B cell (primary cell): ENCODE measurements around the gene TMBIM6. TPM values are rescaled to one million over a fixed set of nuclear protein-coding genes. Genes with fewer than 3 reads are reported as not detected.

Source experiments
- ATAC-seq: fragments of 200-7000 bp; cut with Tn5 transposase; one replicate; pipeline ENCODE4 v1.10.0; 2021; ENCODE audit warnings: low read depth, mild to moderate bottlenecking, moderate number of reproducible peaks, moderate library complexity
- CTCF ChIA-PET: fragments of 350-600 bp; sonication (Branson Sonifier 250); formaldehyde crosslinking; loops from one replicate; lab custom pipeline; 2021; ENCODE audit warnings: antibody characterized with exemption, inconsistent platforms; lab: Charles Lee
- POLR2A ChIA-PET: fragments of 350-600 bp; sonication (Branson Sonifier 250); formaldehyde crosslinking; loops from one replicate; lab custom pipeline; 2021; ENCODE audit warnings: antibody characterized with exemption; lab: Charles Lee
- DNase-seq: peaks from one replicate; pipeline ENCODE4 v3.0.0; 2013
- H2AFZ ChIP-seq: 2 replicates; pipeline ENCODE4 v1.6.1; 2012; ENCODE audit warnings: mild to moderate bottlenecking, low read depth, low read length; ENCODE audit not compliant: insufficient read depth, poor library complexity, severe bottlenecking
- H3K27ac ChIP-seq, 2 donors: 1 replicate in 1 of 2; 2 replicates in 1 of 2; pipeline ENCODE4 v1.5.1; 2012 to 2013; ENCODE audit warnings: low read length in 2 of 2, mild to moderate bottlenecking in 2 of 2, moderate library complexity in 1 of 2
- H3K27me3 ChIP-seq, 4 experiments: fragments of 200-600 bp in 1 of 4; sonication (generic) in 1 of 4; replicated peaks in 1 of 4; 1 replicate in 2 of 4; 2 replicates in 2 of 4; pipeline versions ENCODE4 v1.6.1 to v1.7.0; 2013 to 2016; ENCODE audit warnings: low read length in 3 of 4, mild to moderate bottlenecking in 2 of 4, mixed read lengths in 1 of 4, moderate library complexity in 1 of 4; ENCODE audit not compliant: insufficient read depth in 4 of 4, control insufficient read depth in 3 of 4; ENCODE audit errors: control extremely low read depth in 1 of 4
- H3K36me3 ChIP-seq, 2 experiments: replicated peaks in 1 of 2; 1 replicate in 1 of 2; 2 replicates in 1 of 2; pipeline versions ENCODE4 v1.6.1 to v1.7.1; 2013; ENCODE audit warnings: low read length in 1 of 2; ENCODE audit not compliant: insufficient read depth in 2 of 2, control insufficient read depth in 1 of 2; ENCODE audit errors: control extremely low read depth in 1 of 2, extremely low read depth in 1 of 2
- H3K4me1 ChIP-seq, 2 donors: fragments of 200-600 bp in 1 of 2; sonication (generic) in 1 of 2; 1 replicate in 1 of 2; 2 replicates in 1 of 2; pipeline versions ENCODE4 v1.5.1 to v1.6.1; 2013 to 2017; ENCODE audit warnings: low read length in 2 of 2; ENCODE audit not compliant: control insufficient read depth in 2 of 2, insufficient read depth in 2 of 2
- H3K4me2 ChIP-seq: replicated peaks from 2 replicates; pipeline ENCODE3; 2012; ENCODE audit warnings: mild to moderate bottlenecking, low read depth, low read length; ENCODE audit not compliant: poor library complexity, severe bottlenecking
- H3K4me3 ChIP-seq, 5 experiments: fragments of 200-600 bp in 1 of 5; sonication (generic) in 1 of 5; 1 replicate in 3 of 5; 2 replicates in 2 of 5; pipeline versions ENCODE4 v1.5.1 to v1.7.0; 2011 to 2016; ENCODE audit warnings: low read length in 4 of 5, mild to moderate bottlenecking in 4 of 5, low read depth in 2 of 5, control low read depth in 1 of 5, moderate library complexity in 1 of 5; ENCODE audit not compliant: insufficient read depth in 1 of 5; ENCODE audit errors: control extremely low read depth in 1 of 5, extremely low read depth in 1 of 5
- H3K79me2 ChIP-seq: fragments of 200-600 bp; sonication (generic); one replicate; pipeline ENCODE4 v1.6.0; 2016; ENCODE audit warnings: low read length; ENCODE audit not compliant: control insufficient read depth, insufficient read depth
- H3K9ac ChIP-seq: fragments of 200-600 bp; sonication (generic); 2 replicates; pipeline ENCODE4 v1.6.1; 2017; ENCODE audit warnings: mild to moderate bottlenecking, low read length, moderate library complexity
- H3K9me3 ChIP-seq, 3 donors: one replicate each; pipeline versions ENCODE4 v1.6.1 to v1.7.1; 2013; ENCODE audit warnings: low read length in 2 of 3; ENCODE audit not compliant: control insufficient read depth in 2 of 3, insufficient read depth in 1 of 3; ENCODE audit errors: control extremely low read depth in 1 of 3
- H4K20me1 ChIP-seq: 2 replicates; pipeline ENCODE4 v1.6.0; 2012; ENCODE audit warnings: mild to moderate bottlenecking, low read length; ENCODE audit not compliant: insufficient read depth, control insufficient read depth, poor library complexity, severe bottlenecking
- H3K27ac Mint-ChIP-seq: one replicate; pipeline ENCODE4 v1.8.0; 2021; ENCODE audit warnings: mixed read lengths
- H3K27me3 Mint-ChIP-seq: one replicate; pipeline ENCODE4 v1.8.0; 2021; ENCODE audit warnings: mixed read lengths
- H3K4me1 Mint-ChIP-seq: one replicate; pipeline ENCODE4 v1.8.0; 2021; ENCODE audit warnings: mixed read lengths
- H3K4me3 Mint-ChIP-seq: one replicate; pipeline ENCODE4 v1.8.0; 2021; ENCODE audit warnings: mixed read lengths
- H3K9me3 Mint-ChIP-seq: one replicate; pipeline ENCODE4 v1.8.0; 2022; ENCODE audit warnings: mixed read lengths; ENCODE audit not compliant: insufficient read depth
- EZH2 ChIP-seq: IDR thresholded peaks from 2 replicates; pipeline ENCODE4 v1.6.1; 2012; ENCODE audit warnings: borderline replicate concordance, low read depth, mild to moderate bottlenecking, moderate library complexity, low read length; ENCODE audit not compliant: insufficient read depth, poor library complexity, severe bottlenecking
- WGBS: methylation state at CpG from one replicate; pipeline ENCODE4 v1.1.5; 2013; ENCODE audit warnings: missing lambda C conversion rate; ENCODE audit not compliant: insufficient coverage; 5-methylcytosine and 5-hydroxymethylcytosine counted together
- intact Hi-C: fragments of 100-400 bp; cut with micrococcal nuclease; formaldehyde crosslinking; loops from one replicate; pipeline ENCODE4 v1.10.0; 2022
- polyA plus RNA-seq: library from polyadenylated mRNA; depleted of rRNA; stranded (reverse); fragments of >200 nt; gene quantifications from 2 replicates; pipeline ENCODE4 v1.2.3, GENCODE V29; 2012
- total RNA-seq, 2 donors: library from RNA; stranded (reverse); fragments of 120-200 nt in 1 of 2; gene quantifications; 1 replicate in 1 of 2; 2 replicates in 1 of 2; pipeline versions ENCODE4 v1.2.3 to v1.2.4, GENCODE V29; 2013 to 2022
- TF ChIP-seq, protein P1 (sequence below): fragments of 200-600 bp; IDR thresholded peaks from one replicate; pipeline ENCODE4 v1.8.0; 2022; ENCODE audit warnings: antibody characterized with exemption, mild to moderate bottlenecking

Gene TMBIM6
- total and polyA plus RNA-seq, 2 donors (not counting 1 experiment from before 2014, with no cell fraction given) = 178 to 336 TPM

DNA sequence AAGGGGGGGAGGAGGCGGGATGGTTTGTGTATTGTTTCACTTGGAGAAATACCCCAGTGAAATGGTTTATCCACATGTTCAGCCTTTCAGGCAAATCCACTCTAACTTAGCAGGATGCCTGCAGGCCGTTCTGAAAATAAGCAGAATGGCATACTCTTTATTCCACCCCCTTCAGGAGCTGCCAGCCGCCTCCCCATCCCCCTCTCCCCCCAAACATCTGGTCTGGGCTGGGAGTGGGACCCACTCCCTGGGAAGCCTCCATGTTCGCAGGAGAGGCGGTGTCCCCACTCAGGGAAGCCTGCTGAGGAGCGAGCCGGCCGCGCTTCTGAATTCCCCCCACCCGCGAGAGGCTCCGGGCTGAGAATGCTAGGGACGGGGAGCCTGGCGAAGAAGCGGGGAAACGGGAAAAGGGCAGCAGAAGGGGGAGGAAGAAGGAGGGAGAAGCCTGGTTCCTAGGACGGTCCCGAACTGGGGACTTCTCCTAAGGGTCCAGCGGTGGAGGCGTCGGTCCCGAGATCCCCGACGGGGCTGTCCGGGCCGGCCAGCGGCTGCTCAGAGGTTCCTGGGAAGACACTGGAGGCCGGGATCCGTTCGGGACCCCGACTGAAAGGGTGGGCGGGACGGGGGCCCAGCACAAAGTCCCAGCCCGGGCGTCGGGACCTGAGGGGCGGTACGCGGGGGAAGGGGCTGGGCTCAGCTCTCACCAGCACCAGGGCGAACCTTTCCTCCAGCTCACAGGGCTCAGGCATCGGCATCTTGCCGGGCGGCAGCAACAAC, 34.8 kb upstream of the TMBIM6 start:
- ChIA-PET POLR2A (interaction anchor here (0.6 to 2.4 kb wide), 9 partner anchors 26 to 83 kb away, joined by 3 to 20 read pairs (median 6); partner anchors contain the start of genes PRPF40B and TMBIM6), CTCF (interaction anchor here (0.8 to 13.2 kb wide), 7 partner anchors 33 to 69 kb away, joined by 3 to 372 read pairs (median 37); partner anchors contain the start of gene TMBIM6)
- no peak for TF ChIP-seq EZH2
- TF ChIP-seq, protein P1, sequence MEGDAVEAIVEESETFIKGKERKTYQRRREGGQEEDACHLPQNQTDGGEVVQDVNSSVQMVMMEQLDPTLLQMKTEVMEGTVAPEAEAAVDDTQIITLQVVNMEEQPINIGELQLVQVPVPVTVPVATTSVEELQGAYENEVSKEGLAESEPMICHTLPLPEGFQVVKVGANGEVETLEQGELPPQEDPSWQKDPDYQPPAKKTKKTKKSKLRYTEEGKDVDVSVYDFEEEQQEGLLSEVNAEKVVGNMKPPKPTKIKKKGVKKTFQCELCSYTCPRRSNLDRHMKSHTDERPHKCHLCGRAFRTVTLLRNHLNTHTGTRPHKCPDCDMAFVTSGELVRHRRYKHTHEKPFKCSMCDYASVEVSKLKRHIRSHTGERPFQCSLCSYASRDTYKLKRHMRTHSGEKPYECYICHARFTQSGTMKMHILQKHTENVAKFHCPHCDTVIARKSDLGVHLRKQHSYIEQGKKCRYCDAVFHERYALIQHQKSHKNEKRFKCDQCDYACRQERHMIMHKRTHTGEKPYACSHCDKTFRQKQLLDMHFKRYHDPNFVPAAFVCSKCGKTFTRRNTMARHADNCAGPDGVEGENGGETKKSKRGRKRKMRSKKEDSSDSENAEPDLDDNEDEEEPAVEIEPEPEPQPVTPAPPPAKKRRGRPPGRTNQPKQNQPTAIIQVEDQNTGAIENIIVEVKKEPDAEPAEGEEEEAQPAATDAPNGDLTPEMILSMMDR = no peak
- Histone ChIP-seq H3K27ac (peak overlapping the region; percentile 86 to 88), H3K4me1 (peaks cover 41 to 57% of the 10 kb centered on the region in 2 donors), H4K20me1 (no peaks in the 10 kb centered on the region), H3K9me3 (no peaks in the 10 kb centered on the region), H2AFZ (peak overlapping the region; percentile 82), H3K4me3 (peak overlapping the region; percentile 47 to 89 (median 84)), H3K4me2 (peak overlapping the region; percentile 84), H3K27me3 (peaks cover 0 to 2% (median 0%) of the 10 kb centered on the region in 4 experiments), H3K79me2 (peaks cover 63% of the 10 kb centered on the region), H3K36me3 (no peaks in the 10 kb centered on the region), H3K9ac (peak overlapping the region; percentile 81)
- H3K27ac Mint-ChIP-seq = peak overlapping the region; percentile 94
- H3K4me1 Mint-ChIP-seq = peaks cover 52% of the 10 kb centered on the region
- ATAC-seq (peak; percentile 16), DNase-seq (peak; percentile 53)
- intact Hi-C loops = loop anchor here (1.0 to 5.0 kb wide), 9 partner anchors 7 to 168 kb away; partner anchors contain the start of genes KCNH3, PRPF40B and TMBIM6
- no peaks in the 10 kb centered on the region for H3K27me3 Mint-ChIP-seq
- H3K4me3 Mint-ChIP-seq = peak overlapping the region; percentile 97
- 1% methylated on average over 42 of the region's 43 CpGs for WGBS
- H3K9me3 Mint-ChIP-seq = no peaks in the 10 kb centered on the region
